ENCODE measurements around the gene FOXK1.

Gene FOXK1

DNA sequence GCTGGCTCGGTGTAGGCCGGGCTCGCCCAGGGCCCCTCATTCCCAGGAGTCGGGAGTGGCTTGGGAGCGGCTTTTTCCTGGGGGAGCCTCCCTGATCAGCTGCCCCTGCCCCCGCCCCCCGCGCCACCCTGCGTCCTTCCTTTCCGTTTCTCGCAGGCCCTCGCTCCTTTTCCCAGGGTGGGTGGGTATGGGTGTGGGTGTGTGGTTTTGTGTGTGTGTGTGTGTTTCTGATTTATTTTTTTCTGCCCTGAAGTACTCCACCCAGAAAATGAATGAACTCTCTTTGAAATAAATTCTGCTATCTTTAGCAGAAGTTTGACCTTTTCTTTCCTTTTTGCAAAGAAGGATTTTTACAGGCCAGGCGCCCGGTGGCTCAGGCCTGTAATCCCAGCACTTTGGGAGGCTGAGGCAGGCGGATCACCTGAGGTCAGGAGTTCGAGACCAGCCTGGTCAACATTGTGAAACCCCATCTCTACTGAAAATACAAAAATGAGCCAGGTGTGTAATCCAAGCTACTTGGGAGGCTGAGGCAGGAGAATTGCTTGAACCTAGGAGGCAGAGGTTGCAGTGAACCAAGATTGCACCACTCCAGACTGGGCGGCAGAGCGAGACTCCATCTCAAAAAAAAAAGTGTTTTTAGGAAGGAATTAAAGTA is 63.3 kb downstream of the FOXK1 start:
- no peak for DNase-seq (ENCODE audit: low spot score)

DNA sequence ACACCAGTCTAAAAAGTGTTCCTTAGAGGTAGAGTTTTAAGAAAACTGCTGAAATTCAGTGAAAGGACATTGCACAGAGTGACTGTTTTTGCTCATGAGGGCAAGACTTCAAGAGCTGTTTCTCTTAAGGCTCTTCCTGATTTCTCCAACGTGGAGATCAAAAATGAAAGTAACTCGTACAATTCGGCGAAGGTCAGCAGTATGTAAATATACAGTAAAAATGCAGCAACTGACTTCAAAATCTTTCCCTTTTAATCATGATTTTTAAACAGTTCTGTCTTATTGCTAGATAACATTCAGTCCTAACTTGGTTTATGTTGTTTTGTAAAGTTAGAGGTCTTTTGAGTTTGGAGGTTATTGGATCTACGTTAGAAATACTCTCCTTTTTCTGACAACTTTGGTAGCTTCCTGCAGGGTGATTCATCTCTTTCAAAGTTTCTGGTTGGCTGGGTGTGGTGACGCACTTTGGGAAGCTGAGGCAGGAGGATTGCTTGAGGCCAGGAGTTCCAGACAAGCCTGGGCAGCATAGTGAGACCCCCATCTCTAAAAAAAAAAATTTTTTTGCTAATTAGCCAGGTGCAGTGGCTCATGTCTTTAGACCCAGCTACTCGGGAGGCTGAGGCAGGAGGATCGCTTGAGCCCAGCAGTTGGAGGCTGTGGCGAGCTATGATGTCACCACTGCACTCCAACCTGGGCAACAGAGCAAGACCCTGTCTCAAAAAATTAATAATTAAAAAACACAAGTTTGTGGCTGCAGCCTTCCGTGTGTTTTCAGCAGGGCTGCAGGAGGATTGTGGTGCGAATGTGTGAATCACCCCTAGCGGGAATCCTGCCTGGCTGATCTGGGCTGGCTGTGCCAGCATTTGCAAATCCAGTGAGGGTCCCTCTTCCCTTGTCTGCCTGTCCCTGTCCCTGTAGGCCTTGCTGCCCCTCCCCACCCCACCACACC is 64.2 kb downstream of the FOXK1 start:
- peak; percentile 25 for DNase-seq (ENCODE audit: low spot score)

DNA sequence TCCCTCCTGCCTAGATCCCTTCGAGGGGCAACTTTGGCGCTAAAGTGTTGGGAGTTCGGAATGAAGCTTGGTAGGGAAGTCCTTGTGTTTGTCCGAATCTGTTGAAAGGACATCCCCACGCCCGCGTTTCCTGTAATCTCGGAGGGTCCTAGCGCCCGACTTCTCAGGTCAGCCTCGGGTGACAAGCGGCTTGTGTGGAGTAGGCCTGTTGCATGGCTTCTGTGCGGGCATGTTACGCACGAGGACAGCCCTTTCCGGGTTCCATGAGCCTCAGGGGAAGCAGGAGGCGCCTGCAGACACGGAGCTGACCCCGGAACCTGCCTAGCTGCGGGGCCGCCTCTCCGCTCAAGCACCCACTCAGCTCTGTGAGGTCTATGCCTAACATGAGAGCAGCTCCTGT is 64.9 kb downstream of the FOXK1 start:
- DNase-seq (ENCODE audit: low spot score), result no peak

DNA sequence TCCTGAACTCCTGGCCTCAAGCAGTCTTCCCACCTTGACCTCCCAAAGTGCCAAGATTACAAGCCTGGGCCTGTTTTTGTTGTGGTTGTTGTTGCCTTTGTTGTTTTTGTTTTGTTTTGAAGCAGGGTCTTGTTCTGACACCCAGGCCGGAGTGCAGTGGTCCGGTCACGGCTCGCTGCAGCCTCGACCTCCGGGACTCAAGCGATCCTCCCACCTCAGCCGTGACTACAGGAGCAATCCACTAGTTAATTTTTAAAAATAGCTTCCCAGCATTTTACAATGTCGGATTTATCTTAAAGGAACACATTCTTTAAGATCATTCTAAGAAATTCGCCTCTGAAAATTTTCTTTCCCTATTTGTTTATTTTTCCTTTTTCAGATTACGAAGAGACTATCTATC is 65.7 kb downstream of the FOXK1 start:
- DNase-seq (ENCODE audit: low spot score), result no peak

DNA sequence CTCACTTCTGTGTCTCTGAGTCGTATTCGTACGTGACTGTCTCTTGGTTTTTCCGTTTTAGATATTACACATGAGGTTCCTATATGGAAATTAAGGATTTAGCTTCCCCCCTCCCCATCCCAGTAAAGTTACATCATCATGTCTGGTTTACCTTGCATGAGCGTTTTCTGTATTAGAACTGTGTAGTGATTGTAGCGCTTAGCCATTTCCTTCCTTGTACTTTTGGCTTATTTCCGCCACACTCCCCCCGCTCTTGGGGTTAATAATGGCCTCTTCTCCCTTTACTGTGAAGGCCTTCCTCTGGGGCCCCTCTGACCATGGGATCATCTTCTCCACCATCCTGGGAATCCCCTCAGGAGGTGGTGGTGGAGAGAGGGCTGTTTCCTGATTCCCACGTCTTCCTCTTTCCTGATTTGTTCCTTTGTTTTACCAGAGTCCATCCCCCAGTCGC is 66.2 kb downstream of the FOXK1 start:
- no peak for DNase-seq (ENCODE audit: low spot score)

DNA sequence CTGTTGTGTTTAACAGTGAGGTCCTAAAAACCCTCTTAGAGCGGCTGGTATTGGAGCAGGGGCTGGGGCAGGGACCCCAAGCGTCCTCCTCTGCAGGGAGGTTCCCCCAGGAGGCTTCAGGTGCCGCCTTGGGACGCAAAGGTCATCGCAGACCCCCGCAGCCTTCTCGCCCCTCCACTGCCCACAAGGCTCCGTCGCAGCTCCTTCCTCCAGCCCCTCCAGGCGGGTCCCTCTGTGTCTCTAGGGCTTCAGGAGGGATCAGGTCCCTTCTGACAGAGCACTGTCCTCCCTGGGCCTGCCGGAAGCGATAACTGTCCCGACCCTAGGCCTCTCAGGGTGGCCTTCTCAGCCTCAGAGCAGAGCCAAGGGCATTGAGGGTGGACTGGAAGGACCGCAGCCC is 67.3 kb downstream of the FOXK1 start:
- DNase-seq (ENCODE audit: low spot score), result no peak

DNA sequence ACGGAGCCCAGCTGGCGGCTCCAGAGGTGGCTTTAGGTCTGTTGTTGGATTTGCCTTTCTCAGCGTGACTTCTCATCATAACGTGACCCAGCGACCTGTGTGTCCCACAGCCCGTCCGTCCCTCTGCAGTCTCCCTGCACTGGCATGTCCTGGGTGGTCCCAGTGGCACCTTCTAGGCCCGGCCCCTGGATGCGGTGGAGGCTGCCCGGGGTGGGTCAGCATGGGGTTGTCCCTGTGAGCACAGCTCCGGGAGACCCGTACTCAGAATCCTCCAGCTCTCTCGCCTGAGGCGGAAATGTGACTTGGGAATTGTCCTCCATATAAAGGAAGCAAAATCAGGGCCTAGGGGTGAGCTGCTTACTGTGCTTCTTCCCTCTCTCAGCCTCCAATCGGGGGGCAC is 67.7 kb downstream of the FOXK1 start:
- DNase-seq (ENCODE audit: low spot score), result no peak

DNA sequence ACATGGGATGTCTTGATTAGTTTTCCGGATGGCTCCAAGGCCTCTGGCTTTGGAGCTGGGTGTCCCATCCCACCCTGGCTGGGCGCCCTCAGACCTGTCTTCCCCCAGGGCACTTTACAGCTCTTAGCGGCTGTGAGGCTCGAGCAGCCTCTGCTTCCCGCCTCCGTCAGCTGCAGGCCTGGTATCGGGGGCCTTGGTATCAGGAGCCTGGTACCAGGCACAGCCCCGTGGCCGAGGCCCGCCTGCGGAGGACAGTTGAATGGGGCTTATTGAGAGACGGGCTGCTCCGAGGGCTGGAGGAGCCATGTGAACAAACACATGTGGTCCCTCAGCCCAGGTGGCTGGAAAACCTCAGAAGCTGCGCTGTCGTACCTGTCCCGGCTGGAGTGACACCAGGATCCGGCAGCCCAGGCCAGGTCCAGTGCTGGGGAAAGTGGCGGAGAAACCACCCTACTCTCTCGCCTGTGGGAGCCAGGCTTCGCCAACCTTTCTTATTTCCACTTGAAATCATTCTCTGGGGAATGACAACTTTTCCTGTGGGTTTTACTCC is 69.4 kb downstream of the FOXK1 start:
- DNase-seq (ENCODE audit: low spot score), result no peak

DNA sequence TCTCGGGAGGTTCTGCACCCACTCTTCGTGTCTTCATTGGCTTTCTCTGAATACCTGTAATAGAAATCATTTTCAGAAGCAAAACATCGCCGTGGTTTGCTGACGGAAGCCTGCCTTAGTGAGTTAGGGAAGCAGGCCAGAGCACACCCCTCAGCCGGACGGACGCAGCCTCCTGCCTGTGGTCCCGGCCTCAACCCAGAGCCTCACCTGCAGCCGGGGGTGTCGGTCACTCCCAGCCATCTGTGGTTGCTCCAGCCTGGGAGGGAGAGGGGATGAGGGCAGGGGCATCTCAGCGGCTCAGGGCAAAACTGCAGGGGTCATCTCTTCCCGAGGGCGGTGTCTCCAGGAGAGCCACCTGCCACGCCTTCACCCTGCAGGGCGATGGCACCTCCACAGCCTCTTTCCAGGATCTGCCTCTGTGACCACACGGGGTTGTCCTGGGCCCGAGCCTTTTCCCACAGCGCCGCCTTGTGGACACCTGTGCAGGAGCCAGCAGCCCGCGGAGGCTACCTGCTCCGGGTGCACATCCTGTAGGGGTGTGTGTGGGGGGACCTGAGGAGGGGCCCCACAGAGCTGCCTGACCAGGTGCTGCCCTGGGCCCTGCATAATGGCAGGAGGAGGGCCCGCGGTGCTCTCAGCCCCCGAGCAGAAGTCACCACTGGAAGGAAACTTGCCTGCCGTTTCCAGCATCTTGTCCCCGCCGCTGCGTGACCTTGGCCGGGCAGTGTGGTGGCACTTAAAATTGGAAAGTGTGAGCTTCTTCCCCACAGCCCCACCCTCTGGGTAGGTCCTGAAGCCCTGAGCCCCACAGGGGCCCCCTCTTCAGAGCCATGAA is 71.7 kb downstream of the FOXK1 start:
- peak; percentile 82 for DNase-seq (ENCODE audit: low spot score)

DNA sequence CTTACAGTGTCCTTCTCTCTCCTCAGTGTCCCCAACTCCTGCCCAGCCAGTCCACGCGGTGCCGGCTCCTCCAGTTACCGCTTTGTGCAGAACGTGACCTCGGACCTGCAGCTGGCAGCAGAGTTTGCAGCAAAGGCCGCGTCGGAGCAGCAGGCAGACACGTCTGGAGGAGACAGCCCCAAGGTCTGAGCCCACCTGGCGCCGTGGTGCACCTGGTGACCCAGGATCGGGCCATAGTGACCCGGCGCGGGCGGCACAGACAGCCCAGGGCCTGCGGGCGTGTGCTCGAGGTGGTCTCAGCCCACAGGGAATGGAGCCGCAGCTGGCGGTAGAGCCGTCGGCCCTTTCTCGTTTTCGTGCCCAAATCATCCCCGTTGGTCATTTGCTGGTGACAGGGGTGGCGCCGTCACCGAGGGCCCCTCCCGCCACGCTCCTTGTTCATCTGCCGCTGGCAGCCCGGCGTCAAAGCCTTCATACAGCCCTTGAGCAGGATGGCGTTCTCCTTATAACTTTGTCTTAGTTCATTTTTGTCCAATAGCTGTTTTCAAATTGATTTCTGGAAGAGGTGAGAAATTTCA is 72.4 kb downstream of the FOXK1 start:
- DNase-seq (ENCODE audit: low spot score), result no peak

DNA sequence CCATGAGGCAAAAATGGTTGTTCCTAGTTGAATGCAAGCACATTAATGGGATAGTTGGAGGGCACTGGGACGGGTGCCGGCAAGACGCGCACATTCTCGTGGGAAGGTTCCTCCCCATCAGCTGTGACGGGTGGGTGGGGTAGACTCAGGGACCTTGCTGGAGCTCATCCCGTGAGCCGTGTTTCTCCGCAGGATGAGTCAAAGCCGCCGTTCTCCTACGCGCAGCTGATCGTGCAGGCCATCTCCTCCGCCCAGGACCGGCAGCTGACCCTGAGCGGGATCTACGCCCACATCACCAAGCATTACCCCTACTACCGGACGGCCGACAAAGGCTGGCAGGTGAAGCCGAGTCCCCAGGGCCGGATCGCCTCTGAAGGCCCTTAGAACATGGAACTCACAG is 73.0 kb downstream of the FOXK1 start:
- no peak for DNase-seq (ENCODE audit: low spot score)

DNA sequence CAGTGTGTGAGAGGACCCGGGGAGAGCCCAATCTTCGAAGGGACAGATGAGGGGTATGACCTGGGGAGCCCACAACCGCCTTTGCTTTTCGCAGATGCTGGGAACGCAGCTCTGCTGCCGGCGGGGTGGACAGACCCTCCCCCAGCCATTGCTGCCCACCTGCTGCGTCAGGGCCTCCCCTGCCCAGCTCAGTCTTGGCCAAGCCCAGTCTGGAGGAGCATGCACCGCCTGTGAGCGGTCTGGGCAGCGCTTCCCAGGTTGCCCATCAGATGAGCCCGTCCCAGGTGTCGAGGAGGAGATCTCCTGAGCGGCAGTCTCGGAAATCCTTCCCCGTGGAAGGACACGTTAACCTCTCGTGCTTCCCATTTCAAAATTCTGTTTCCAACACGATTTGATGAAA is 76.0 kb downstream of the FOXK1 start:
- DNase-seq (ENCODE audit: low spot score), result no peak

DNA sequence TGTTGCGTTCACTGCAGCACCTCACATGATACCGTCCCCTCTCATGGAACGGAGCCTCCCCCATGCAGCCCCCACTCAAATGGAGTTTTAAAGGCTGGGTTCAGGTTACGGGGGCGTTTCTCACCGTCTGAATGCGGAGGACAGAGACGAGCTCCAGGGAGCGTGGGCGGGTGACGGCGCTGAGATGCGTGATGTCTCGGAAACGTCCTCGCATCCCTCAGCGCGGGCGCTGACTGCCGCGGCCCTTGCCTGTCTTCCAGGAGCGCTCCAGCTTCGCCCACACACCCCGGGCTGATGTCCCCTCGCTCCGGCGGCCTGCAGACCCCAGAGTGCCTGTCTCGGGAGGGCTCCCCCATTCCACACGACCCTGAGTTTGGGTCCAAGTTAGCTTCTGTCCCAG is 76.7 kb downstream of the FOXK1 start:
- no peak for DNase-seq (ENCODE audit: low spot score)

DNA sequence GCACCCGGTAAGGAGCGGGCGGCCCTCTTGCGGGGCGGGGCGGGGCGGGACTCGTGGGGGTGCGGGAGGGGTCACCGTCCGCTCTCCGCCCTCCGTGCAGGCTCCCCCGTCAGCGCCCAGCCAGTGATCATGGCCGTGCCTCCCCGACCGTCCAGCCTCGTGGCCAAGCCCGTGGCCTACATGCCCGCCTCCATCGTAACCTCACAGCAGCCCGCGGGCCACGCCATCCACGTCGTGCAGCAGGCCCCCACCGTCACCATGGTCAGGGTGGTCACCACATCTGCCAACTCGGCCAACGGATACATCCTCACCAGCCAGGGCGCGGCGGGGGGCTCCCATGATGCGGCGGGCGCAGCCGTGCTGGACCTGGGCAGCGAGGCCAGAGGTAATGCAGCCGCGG is 77.1 kb downstream of the FOXK1 start:
- DNase-seq (ENCODE audit: low spot score), result no peak

DNA sequence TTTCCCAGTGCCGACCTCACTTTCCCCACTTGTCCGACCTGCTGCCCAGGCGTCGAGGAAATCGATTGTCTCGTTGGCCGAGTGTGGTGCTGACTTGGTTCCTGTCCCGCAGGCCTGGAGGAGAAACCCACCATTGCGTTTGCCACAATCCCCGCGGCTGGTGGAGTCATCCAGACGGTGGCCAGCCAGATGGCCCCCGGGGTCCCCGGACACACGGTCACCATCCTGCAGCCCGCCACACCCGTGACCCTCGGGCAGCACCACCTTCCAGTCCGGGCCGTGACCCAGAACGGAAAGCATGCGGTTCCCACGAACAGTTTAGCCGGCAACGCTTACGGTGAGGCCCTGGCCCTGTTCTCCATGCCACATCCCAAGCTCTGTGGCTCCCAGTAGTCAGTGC is 78.9 kb downstream of the FOXK1 start:
- DNase-seq (ENCODE audit: low spot score), result no peak

DNA sequence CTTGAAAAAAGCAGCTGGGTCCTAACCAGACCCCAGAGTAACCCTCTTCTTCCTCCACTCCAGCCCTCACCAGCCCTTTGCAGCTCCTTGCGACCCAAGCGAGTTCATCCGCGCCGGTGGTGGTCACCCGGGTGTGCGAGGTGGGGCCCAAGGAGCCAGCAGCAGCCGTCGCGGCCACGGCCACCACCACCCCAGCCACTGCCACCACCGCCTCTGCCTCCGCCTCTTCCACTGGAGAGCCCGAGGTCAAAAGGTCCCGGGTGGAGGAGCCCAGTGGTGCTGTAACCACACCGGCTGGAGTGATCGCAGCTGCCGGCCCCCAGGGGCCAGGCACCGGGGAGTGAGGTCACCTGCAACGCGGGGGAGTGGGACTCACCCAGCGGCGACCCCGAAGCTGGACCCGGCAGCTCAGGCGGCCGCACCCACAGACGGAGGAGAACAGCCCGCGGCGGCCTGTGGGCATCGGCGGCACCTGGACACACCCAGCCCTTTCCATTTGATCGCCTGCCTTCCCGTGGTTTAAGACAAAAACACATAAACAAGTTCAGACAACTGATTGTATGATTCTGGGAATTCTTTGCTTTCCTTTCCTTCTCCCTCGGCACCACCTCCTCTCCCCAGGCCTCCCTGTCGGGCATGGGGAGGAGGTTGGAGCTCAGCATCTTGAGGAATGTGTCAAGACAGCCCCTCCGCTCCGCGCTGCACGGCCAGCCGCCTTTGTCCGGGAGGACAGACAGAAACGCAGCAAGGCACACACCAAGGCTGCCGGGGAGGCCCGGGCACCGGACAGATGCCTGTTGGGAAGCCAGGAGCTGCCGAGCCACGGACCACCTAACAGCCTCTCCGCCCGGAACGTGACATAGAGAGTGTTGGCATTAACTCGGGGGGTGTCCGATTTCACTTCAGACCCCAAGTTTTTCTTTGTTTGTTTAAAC is 80.3 kb downstream of the FOXK1 start:
- DNase-seq (ENCODE audit: low spot score), result no peak

DNA sequence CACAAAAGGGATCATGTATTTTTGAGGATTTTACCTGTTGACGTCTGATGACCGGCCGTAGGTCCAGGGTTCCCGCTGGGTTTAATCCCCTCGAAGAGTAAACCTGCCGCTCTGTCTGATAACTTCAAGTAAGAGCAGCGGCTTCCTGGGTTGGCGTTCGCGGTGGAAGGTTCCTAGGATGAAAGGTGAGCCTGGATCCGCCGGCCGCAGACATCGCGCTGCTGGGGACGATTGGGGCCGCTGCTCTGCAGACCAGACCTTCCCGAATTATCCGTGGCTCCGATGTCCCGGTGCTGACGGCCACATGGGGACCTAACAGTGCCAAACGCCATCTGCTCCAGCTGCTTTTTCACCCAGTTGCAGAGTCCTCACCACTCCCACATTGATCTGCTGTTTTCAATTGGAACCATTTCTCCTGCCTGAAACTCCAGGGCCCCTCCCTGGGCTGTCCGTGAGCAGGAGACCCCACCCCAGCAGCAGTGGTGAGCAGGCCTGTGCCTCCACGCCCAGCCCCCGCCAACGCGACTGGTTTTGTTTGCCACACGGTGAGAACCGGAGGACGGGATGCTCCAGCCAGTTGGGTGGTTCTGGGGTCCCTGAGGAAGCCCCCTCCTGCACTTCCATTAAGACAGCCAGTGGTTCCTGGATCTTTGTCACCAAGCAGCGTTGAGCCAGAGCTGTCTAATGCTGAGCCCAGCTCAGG is 81.1 kb downstream of the FOXK1 start:
- no peak for DNase-seq (ENCODE audit: low spot score)

DNA sequence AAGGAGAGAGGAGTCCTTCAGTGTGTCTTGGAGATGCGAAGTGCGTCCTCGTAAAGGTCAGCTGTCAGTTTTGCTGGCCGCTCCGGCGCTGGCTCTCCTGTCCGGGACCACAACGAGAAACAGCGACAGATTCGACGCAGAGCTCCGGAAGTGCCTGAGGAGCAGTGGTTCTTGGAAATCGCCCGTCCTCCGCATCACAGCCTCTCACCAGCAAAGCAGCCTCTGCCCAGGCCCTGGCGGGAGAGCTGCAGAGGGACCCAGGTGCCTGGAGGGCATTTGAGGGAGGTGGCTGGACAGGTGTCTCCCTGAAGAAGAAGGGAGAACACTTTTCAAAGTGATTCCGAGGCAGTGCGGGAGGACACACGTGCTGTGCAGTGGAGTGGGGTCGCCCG is 81.7 kb downstream of the FOXK1 start:
- DNase-seq (ENCODE audit: low spot score), result no peak

DNA sequence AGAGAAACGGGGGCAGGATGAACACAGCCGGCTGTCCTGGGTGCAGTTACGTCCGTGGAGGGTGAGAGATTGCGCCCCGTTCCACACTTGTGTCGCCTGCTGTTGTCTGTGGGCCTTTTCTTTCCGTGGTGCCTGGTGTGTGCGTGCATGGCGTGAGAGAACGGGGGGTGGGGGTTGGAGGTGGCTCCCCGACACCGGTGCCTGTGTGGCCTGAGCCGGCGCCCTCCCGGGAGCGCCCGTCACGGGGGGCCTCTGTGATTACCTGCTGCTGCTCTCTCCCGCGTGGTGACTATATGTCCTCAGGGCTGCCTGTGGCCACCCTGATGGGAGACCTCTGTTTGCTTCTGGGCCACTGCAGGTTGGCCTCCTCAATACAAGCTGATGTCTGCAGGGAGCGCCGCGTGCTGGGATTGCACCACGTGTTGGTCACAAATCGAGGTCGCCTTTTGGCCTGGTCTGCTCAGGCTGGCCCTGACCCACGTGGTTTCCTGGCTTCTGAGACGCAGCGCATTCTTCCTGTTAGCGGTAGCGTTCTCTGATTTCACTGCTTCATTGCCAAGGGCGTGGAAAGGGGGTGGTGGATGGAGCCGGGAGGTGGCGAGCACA is 82.4 kb downstream of the FOXK1 start:
- DNase-seq (ENCODE audit: low spot score), result no peak

All from SW480 (cell line).